Smooth muscle cell of the brain vasculature (primary cell): ENCODE data around the gene TRIM4.
"Not testable (repeated sequence)": the region's sequence is repeated elsewhere in the genome, so short reads cannot be mapped to it uniquely, and the experiment has no call there.

Experiments used
- DNase-seq: peaks from one replicate; pipeline ENCODE4 v3.0.0-alpha.2; 2012; ENCODE audit warnings: low read depth, low spot score

The TRIM4 gene, protein sequence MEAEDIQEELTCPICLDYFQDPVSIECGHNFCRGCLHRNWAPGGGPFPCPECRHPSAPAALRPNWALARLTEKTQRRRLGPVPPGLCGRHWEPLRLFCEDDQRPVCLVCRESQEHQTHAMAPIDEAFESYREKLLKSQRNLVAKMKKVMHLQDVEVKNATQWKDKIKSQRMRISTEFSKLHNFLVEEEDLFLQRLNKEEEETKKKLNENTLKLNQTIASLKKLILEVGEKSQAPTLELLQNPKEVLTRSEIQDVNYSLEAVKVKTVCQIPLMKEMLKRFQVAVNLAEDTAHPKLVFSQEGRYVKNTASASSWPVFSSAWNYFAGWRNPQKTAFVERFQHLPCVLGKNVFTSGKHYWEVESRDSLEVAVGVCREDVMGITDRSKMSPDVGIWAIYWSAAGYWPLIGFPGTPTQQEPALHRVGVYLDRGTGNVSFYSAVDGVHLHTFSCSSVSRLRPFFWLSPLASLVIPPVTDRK

DNA sequence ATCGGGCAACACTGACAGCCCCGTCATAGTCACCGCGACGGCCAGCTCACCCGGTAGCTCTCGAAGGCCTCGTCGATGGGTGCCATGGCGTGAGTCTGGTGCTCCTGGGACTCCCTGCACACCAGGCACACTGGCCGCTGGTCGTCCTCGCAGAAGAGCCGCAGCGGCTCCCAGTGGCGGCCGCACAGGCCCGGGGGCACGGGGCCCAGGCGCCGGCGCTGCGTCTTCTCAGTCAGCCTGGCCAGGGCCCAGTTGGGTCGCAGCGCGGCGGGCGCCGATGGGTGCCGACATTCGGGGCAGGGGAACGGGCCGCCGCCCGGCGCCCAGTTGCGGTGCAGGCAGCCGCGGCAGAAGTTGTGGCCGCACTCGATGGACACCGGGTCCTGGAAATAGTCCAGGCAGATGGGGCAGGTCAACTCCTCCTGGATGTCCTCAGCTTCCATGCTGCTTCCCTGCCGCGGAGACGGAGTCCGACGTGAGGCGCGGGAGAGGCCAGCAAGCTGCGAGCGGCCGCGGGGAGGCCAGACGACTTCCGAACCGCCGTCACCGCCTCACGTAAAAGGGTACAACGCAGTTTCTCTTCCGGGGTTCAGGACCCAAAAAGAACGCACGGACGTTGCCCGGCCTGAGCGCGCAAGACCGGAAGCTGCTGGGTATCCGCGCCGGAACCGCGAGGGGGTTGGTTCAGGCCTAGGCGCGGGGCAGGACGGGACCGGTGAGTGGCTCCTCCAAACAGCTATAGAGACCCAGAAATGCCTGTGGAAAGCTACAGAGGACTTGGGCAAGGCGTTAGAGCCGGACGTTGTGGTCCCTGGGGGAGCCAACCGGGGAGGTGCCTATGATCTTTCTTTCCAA lies at the start of gene TRIM4:
Gene TRIM4, minus strand, starts transcription at position 572 of the 855 bp plus-strand sequence. Its CDS starts 129 bp downstream, at position 443.
- DNase-seq: peak; percentile 56

DNA sequence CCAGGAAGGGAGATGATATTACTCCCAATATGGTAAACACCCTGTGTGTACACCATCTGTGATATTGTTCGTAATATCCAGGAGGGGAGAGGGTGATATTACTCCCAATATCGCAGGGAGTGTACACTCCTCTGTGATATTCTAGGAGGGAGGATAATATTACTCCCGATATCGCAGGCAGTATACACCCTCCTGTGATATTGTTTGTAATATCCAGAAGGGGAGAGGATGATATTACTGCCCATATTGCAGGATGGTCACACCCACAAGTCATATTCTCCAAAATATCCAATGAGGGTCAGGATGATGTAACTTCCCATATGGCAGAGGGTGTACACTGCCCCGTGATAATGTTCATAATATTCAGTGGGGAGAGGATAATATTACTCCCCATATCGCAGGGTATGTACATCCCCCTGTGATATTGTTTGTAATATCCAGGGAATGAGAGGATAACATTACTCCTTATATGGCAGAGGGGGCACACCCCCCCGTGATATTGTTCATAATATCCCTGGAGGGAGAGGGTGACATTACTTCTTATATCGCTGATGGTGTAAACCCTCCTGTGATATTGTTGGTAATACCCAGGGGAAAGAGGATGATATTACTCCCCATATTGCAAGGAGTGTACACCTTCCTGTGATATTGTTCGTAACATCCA lies 39.4 kb upstream of the TRIM4 start:
- DNase-seq: no peak

DNA sequence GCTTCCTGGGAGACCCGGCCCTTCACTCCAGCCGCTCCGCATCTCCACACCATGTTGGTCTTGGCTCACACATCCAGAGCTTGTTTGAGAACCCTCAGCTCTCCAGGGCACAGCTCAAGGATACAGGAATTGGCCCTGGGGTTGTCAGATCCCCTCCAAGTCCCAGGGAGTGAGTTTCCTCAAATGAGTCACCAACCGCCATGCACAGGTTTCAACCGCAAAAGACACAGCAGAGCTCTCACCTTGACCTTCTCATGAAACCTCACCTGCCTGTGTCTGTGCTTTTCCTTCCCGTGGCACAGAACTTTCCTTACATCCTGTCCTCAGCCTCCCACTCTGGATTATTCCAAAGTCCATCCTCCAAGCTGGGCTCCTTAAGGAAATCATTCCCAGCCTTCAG lies 35.9 kb upstream of the TRIM4 start:
- no peak for DNase-seq

DNA sequence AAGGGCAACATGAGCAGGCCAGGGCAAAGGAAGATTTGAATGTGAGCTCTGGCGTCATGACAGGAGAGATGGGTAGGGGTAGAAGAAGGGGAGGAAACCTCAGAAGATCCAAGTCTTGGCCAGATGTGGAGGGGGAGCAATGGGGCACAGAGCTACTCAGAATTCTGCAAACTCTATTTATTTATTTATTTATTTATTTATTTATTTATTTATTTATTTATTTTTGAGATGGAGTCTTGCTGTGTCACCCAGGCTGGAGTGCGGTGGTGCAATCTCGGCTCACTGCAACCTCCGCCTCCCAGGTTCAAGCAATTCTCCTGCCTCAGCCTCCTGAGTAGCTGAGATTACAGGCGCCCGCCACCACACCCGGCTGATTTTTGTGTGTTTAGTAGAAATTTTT lies 35.3 kb upstream of the TRIM4 start:
- DNase-seq: not testable (repeated sequence)

DNA sequence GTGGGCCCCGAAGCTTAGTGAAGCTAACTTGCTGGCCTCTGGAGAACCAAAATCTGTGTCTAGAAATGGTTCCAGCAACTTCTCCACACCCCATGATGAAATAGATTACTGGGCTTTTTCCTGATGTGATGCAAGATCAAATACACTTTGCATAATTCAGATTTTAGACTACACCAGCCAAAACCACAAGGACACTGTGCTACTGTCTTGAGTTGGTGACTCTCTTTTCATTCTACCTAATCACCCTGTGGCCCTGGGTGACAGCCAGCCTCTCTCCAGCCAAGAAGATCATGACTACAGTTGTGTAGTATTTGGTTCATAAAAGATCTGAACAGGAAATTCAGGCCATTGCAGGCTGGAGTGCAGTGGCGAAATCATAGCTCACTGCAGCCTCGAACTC lies 34.3 kb upstream of the TRIM4 start:
- no peak for DNase-seq

DNA sequence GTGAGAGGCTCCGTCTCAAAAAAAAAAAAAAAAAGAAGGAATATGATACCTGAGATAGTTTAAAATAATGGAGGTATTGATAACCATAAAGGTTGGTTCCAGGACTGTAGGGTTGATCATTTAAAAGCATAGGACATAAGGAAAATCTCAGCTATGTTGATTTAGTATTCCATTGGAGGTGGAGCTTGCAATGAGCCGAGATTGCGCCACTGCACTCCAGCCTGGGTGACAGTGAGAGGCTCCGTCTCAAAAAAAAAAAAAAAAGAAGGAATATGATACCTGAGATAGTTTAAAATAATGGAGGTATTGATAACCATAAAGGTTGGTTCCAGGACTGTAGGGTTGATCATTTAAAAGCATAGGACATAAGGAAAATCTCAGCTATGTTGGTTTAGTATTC lies 33.3 kb upstream of the TRIM4 start:
- not testable (repeated sequence) for DNase-seq

DNA sequence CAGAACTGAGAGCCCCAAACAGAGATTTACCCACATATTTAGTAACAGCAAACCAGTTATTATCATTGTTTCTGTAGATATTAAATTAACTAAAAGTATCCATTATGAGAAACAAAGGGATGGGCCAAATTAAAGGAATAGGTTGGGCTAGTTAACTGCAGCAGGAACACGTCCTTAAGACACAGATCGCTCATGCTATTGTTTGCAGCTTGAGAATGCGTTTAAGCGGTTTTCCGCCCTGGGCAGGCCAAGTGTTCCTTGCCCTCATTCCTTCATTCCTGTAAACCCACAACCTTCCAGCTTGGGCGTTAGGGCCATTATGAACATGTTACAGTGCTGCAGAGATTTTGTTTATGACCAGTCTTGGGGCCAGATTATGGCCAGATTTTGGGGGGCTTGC lies 31.5 kb upstream of the TRIM4 start:
- not testable (repeated sequence) for DNase-seq

DNA sequence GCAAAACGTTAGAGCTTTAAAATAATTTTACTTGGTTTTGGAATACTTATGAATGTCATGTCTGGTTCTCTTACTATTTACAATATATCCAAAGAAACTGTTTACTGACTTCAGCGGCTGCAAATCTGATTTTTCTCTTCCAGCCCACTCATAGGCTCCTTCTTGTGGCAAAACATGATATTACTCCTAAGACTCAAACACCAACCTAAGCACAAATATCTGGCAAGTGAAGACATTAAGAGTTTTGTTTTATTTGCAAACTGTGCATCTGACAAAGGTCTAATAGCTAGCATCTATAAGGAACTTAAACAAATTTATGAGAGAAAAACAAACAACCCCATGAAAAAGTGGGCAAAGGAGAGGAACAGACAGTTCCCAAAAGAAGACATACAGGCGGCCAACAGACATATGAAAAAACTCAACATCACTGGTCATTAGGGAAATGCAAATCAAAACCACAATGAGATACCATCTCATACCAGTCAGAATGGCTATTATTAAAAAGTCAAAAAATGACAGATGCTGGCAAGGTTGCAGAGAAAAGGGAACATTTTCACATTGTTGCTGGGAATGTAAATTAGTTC lies 30.4 kb upstream of the TRIM4 start:
- no peak for DNase-seq

DNA sequence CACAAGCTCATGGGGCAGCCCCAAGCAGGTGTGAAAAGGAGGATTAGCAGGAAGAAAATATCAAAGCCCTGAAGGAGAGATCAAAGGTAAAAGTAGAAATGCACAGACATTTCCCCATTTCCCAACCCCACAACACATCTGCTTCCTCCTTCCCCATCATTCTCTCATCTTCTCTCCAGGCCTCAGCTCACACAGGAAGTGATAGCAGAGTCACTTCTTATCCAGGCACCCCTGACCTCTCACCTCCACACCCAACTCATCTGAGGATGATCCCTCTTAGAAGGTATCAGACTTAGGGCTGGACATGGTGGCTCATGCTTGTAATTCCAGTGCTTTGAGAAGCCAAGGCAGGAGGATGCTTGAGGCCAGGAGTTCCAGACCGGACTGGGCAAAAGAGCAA lies 28.3 kb upstream of the TRIM4 start:
- DNase-seq: no peak

DNA sequence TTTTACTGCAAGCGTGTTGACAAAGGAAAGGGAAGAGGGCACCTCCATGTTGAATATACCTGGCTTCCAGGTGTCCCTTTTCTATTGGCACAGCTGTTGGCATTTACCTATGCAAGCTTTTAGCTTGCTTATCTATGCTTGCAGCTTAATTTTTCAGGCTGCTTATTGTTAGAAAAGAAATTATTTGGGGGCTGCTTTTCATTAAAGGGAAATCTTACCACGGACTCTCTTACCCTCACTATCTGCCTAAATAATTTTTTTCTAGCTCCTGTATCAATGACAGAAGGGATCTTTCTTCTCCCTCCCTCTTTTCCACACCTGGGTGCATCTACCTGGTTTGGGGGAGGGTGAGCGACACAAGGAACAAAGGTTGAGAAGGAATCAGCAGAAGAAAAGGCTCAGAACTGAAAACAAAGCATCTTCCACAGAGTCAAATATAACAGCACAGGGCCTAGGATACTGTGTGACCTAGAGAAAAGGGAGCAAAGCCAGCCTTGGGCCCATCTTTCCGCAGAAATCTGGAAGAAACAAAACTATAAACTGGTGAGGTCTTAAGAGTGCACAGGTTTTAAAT lies 25.3 kb upstream of the TRIM4 start:
- DNase-seq: no peak

DNA sequence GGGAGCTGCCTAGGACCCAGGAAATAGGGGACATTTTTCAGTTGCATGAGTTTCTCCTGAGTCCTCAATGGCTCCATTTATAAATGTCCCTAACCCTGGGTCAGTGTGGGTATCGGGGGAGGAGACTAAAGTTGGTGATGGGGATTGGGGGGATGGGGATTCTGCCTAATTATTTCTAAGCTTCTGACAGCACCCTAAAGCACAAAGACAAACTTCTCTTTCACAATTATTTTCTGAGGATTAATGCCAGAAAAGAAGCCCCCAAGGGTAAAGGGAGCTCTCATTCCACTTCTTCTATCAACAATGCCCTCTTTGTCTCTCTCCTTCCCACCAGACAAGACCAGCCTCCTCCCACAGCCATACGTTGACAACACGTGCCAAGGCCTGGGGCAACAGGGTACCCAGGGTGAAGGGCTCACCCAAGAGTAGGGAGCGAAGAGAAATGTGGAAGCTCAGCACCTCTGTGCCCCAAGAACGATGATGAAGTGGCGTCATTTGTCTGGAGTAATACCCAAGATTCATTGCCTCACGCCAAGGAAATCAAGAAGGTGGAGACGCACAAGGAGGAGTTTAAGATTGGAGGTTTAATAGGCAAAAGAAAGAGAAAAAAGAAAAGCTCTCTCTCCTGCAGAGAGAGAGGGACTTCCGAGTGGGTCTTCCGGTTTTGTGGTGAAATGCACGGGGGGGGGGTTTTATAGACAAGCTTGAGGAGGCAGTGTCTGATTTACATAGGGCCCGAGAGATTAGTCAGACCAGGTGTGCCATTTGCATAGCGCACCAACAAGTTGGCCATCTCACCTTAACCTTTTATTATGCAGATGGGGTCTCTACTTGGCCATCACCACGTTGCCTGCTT lies 24.5 kb upstream of the TRIM4 start:
- DNase-seq: no peak

DNA sequence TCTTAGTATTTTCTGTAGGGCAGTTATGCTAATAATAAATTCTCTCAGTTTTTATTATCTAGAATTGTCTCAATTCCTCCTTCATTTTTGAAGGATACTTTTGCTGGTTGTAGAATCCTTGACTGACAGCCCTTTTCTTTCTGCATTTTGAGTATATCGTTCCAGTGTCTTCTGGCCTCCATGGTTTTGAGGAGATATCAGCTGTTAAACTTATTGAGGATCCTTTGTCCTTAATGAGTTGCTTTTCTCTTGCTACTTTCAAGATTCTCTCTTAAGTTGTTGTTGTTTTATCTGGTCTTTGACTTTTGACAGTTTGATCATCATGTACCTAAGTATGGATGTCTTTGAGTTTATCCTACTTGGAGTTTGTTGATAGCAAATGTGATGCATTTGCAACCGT lies 19.0 kb upstream of the TRIM4 start:
- DNase-seq: no peak

DNA sequence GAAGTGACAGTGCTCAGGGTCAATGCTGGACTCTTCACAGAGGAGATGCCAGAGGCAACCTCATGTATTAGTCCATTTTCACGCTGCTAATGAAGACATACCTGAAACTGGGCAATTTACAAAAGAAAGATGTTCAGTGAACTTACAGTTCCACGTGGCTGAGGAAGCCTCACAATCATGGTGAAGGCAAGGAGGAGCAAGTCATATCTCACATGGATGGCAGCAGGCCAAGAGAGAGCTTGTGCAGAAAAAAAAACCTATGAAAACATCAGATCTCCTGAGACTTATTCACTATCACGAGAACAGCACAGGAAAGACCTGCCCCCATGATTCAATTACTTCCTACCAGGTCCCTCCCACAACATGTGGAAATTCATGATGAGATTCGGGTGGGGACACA lies 15.7 kb upstream of the TRIM4 start:
- DNase-seq: not testable (repeated sequence)

DNA sequence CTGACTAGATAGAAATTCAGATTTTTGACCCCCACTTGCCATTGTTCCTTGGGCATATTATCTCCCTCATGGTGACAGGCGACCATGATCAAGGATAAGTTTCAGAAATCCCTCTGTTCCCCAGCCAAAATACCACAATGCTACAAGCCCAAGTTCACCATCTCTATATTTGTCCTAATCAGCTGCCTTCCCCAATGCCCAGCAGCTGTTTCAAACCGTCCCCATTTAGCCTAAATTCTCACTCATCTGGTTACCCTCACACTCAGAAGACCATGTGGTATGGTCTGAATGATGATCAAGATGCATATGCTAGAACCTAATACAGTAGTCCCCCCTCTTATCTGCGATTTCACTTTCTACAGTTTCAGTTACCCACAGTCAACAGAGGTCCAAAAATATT lies 11.0 kb upstream of the TRIM4 start:
- DNase-seq: no peak

DNA sequence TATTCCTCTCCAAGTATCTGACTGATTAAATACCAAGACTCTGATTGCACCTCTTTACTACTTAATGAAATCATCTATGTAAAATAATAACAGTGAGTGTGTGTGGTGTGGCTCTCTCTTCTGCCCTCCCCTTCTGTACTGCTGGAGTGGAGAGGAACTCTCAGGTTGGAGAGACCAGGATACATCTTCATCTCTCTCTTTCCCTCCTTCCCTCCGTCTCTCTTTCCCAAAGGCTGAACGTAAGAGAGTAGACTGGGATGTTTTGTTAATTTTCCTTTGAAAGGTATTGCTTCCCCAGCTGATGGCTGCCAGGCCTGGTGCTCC lies 10.4 kb upstream of the TRIM4 start:
- no peak for DNase-seq

DNA sequence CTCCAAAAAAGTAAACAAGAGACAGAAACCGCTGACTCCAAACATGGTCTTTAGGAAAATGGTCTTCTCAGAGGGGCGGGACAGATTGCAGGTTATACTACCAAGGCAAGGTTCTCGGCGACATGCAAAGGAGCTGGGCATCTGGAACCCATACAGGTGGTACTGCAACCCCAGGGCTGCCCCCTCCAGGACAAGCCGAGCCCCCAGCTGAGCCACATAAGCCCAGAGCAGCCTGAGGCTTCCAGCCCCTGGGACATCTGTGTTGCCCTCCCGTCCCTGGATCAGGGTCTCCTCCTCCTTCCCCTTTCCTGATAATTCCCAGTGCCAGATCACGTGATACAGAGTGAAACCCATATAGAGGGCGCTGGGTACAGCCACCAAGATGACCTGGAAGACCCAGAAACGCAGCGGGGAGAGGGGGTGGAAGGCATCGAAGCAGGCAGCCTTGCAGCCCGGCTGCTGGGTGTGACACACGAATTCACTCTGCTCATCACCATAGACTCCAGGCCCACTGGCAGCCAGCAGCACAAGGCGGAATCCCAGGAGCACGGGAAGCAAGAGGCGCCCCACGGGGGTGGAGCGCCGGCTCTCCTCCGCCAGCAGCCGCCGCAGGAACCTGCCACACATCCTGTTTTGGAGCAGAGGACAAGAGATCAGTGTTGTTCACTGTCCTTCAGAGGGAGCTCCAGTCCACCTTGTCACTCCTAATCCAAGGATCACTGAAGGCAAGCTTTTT lies 9.8 kb upstream of the TRIM4 start, which contains the start of gene GJC3:
Gene GJC3, minus strand, starts transcription at position 627 of the 736 bp plus-strand sequence. Its CDS starts 0 bp downstream, at position 627.
- DNase-seq: no peak

DNA sequence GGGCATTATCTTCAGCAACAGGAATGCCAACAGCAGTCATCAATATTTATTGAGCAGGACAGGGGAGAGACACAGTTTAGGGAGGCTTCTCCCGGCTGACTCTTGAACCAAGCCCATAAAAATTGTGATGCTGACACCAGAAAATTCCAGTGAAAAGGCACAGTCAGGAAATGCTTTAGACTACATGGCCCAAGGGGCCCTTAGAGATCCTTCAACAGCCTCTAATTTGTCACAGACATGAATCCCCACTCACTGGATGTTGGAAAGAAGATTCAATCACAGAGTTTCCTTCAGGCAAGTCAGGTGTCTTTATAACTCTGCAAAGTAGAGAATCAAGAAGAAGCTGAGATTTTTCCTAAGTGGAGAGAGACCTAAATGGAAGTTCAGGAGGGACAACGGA lies 8.9 kb upstream of the TRIM4 start:
- no peak for DNase-seq

DNA sequence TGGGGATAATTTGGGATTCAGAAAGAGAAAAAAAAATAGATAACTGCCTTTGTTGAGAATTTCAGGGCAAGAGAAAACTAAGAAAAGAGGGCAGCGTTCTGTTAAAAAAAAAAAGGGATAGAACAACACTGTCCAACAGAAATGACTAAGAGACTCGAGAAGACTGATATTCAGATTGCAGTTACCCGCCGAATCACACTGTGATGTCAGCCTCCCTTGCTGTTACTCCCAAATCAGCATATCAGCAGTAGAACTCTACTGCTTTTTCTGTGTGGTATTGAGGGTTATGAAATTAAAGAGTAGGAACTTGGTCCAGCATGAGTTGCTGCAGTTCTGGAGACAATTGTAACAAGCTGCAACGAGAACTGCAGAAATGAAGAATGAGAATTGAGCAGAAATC lies 8.2 kb upstream of the TRIM4 start:
- no peak for DNase-seq

DNA sequence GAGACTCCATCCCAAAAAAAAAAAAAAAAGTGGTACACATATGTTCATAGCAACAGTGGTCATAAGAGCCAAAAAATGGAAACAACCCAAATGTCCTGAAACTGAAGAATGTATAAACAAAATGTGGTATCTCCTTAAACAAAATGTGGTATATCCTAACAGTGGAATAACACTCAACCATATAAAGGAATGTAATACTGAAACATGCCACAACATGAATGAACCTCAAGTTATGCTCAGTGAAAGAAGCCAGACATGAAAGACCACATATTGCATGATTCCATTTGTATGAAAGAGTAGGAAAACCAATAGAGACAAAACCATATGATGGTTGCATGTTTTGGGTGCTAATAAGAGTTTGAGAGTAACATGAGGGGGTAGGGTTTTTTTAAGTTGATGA lies 7.0 kb upstream of the TRIM4 start:
- no peak for DNase-seq

DNA sequence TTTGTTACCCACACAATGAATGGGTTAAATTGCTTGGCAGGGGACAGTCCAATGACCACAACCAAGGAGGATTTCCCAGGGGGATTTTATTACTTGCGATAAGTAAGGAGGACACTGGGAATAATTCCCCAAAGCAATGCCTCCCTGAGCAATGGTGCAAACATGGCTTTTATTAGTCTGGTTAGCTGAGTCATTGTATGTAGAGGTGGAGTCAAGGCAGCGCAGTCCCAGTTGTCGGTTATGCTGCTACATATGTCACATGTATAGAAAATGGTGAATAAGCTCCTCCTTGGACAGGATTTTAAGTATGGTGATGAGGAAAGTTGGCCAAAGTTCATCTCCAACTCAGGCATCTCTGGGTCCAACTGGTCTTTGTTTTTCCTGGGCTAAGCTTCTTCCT lies 3.9 kb upstream of the TRIM4 start:
- no peak for DNase-seq
